Astrocyte (in vitro differentiated cells and primary cell): Measurements from ENCODE around the gene BTBD2. TPM values are rescaled to one million over a fixed set of nuclear protein-coding genes. Genes with fewer than 3 reads are reported as not detected.

ENCODE experiments used
- DNase-seq: peaks from one replicate; pipeline ENCODE4 v3.0.0-alpha.2; 2010; ENCODE audit warnings: low read depth
- FAIRE-seq: peaks from 2 replicates; lab custom pipeline; 2011; peaks lifted over from hg19 to GRCh38; lab: Jason Lieb, UNC
- H2AFZ ChIP-seq: 2 replicates; pipeline ENCODE4 v1.6.0; 2012; ENCODE audit warnings: low read depth, low read length, inconsistent platforms
- H3K27ac ChIP-seq: 2 replicates; pipeline ENCODE4 v1.5.1; 2011; ENCODE audit warnings: low read depth, low read length, inconsistent platforms
- H3K27me3 ChIP-seq: 2 replicates; pipeline ENCODE4 v1.6.0; 2011; ENCODE audit warnings: low read length, inconsistent platforms; ENCODE audit not compliant: insufficient read depth
- H3K36me3 ChIP-seq: 2 replicates; pipeline ENCODE4 v1.5.1; 2011; ENCODE audit warnings: low read length, inconsistent platforms; ENCODE audit not compliant: insufficient read depth
- H3K4me1 ChIP-seq: 2 replicates; pipeline ENCODE4 v1.5.1; 2011; ENCODE audit warnings: low read length, inconsistent platforms; ENCODE audit not compliant: insufficient read depth
- H3K4me2 ChIP-seq: 2 replicates; pipeline ENCODE4 v1.6.0; 2012; ENCODE audit warnings: low read length, inconsistent platforms
- H3K4me3 ChIP-seq: 2 replicates; pipeline ENCODE4 v1.5.1; 2011; ENCODE audit warnings: low read depth, mild to moderate bottlenecking, low read length, inconsistent platforms; ENCODE audit not compliant: insufficient read depth
- H3K79me2 ChIP-seq: 2 replicates; pipeline ENCODE4 v1.6.0; 2012; ENCODE audit warnings: mild to moderate bottlenecking, low read length, inconsistent platforms; ENCODE audit not compliant: insufficient read depth
- H3K9ac ChIP-seq: 2 replicates; pipeline ENCODE4 v1.6.0; 2012; ENCODE audit warnings: mild to moderate bottlenecking, low read length, inconsistent platforms
- H3K9me3 ChIP-seq: 2 replicates; pipeline ENCODE4 v1.5.1; 2012; ENCODE audit warnings: low read depth, mild to moderate bottlenecking, low read length, inconsistent platforms; ENCODE audit not compliant: insufficient read depth
- H4K20me1 ChIP-seq: 2 replicates; pipeline ENCODE4 v1.6.0; 2012; ENCODE audit warnings: low read length, inconsistent platforms; ENCODE audit not compliant: insufficient read depth
- H3K27ac Mint-ChIP-seq: one replicate; pipeline ENCODE4 v1.8.0; 2021; ENCODE audit warnings: mild to moderate bottlenecking, mixed read lengths; ENCODE audit not compliant: unreplicated experiment
- H3K27me3 Mint-ChIP-seq: one replicate; pipeline ENCODE4 v1.8.0; 2021; ENCODE audit warnings: low read depth, mixed read lengths; ENCODE audit not compliant: unreplicated experiment
- H3K36me3 Mint-ChIP-seq: one replicate; pipeline ENCODE4 v1.8.0; 2021; ENCODE audit warnings: low read depth, mixed read lengths; ENCODE audit not compliant: unreplicated experiment
- H3K4me1 Mint-ChIP-seq: one replicate; pipeline ENCODE4 v1.8.0; 2021; ENCODE audit warnings: low read depth, mixed read lengths; ENCODE audit not compliant: unreplicated experiment
- H3K4me3 Mint-ChIP-seq: one replicate; pipeline ENCODE4 v1.8.0; 2021; ENCODE audit warnings: mild to moderate bottlenecking, moderate library complexity, mixed read lengths; ENCODE audit not compliant: unreplicated experiment
- H3K9me3 Mint-ChIP-seq: one replicate; pipeline ENCODE4 v1.8.0; 2021; ENCODE audit warnings: mild to moderate bottlenecking, mixed read lengths; ENCODE audit not compliant: unreplicated experiment
- EZH2 ChIP-seq: IDR thresholded peaks from 2 replicates; pipeline ENCODE4 v1.6.1; 2012; ENCODE audit warnings: mild to moderate bottlenecking, low read length, inconsistent platforms; ENCODE audit not compliant: insufficient read depth
- total RNA-seq: library from RNA; stranded (reverse); gene quantifications from 2 replicates; pipeline ENCODE4 v1.2.1, GENCODE V29; 2021
- TF ChIP-seq, protein P1 (sequence below): IDR thresholded peaks from 2 replicates; pipeline ENCODE4 v1.5.1; 2011; ENCODE audit warnings: low read depth, mild to moderate bottlenecking, inconsistent platforms, low read length, moderate library complexity; ENCODE audit not compliant: insufficient read depth

Gene BTBD2
- total RNA-seq, 1 donor from 2014 or later: 53.7 TPM

DNA sequence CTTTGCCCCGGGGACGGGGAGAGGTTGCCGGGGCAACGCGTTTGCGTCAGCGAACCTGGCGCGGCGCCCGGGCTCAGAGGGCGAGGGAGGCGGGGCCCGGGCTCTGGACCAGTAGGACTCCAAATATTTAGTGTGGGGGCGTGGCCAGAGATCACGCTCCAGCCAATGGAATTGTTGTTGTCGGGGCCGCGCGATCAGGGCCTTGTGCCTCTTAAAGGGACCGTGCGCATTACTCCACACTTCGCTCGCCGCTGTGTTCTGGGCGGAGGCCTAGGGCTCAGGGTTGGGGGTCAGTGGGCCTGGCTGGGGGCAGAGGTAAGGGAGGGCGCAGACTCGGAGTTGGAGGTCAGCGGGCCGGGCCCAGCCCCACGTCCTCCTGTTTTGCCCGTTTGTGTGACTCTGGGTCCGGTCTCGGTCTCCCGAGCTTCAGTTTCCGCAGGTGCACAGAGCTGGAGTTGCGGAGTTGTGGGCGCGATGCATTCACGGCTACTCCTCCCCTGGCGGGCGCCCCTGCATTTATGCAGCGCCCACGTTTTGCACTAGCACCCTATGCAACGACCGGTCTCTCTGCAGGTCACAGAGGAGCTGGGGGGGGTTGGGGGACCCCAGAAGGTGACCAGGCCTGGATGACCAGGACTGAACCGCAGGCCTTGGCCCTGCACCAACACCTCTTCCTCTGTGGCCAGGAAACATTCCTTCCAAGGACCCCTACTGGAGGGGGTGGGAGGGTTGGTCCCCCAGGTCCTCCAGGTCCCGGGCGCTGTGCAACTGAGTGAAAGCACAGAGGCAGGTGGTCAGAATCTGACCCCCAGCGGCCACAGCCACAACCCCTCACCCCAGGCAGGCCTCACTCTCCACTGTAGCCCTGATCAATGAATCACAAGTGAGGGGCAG is 46.2 kb upstream of the BTBD2 start:
- no peaks in the 10 kb centered on the region for H3K9me3 ChIP-seq
- DNase-seq: peak; percentile 91
- peak overlapping the region; percentile 94 for H2AFZ ChIP-seq
- Mint-ChIP-seq H3K9me3 (no peaks in the 10 kb centered on the region), H3K36me3 (peaks cover 2% of the 10 kb centered on the region), H3K4me3 (peak overlapping the region; percentile 84), H3K27me3 (no peaks in the 10 kb centered on the region), H3K27ac (peak overlapping the region; percentile 92), H3K4me1 (peaks cover 15% of the 10 kb centered on the region)
- H3K27me3 ChIP-seq: no peaks in the 10 kb centered on the region
- peak overlapping the region; percentile 99 for H3K4me2 ChIP-seq
- peak overlapping the region; percentile 92 for H3K27ac ChIP-seq
- no peaks in the 10 kb centered on the region for H3K79me2 ChIP-seq
- peak overlapping the region; percentile 74 for H3K4me3 ChIP-seq
- peak; percentile 32 for FAIRE-seq
- H3K9ac ChIP-seq: peak overlapping the region; percentile 86
- no peak for TF ChIP-seq EZH2
- TF ChIP-seq, protein P1, sequence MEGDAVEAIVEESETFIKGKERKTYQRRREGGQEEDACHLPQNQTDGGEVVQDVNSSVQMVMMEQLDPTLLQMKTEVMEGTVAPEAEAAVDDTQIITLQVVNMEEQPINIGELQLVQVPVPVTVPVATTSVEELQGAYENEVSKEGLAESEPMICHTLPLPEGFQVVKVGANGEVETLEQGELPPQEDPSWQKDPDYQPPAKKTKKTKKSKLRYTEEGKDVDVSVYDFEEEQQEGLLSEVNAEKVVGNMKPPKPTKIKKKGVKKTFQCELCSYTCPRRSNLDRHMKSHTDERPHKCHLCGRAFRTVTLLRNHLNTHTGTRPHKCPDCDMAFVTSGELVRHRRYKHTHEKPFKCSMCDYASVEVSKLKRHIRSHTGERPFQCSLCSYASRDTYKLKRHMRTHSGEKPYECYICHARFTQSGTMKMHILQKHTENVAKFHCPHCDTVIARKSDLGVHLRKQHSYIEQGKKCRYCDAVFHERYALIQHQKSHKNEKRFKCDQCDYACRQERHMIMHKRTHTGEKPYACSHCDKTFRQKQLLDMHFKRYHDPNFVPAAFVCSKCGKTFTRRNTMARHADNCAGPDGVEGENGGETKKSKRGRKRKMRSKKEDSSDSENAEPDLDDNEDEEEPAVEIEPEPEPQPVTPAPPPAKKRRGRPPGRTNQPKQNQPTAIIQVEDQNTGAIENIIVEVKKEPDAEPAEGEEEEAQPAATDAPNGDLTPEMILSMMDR: no peak
- H3K4me1 ChIP-seq: peaks cover 31% of the 10 kb centered on the region
- no peaks in the 10 kb centered on the region for H3K36me3 ChIP-seq
- H4K20me1 ChIP-seq: no peaks in the 10 kb centered on the region

DNA sequence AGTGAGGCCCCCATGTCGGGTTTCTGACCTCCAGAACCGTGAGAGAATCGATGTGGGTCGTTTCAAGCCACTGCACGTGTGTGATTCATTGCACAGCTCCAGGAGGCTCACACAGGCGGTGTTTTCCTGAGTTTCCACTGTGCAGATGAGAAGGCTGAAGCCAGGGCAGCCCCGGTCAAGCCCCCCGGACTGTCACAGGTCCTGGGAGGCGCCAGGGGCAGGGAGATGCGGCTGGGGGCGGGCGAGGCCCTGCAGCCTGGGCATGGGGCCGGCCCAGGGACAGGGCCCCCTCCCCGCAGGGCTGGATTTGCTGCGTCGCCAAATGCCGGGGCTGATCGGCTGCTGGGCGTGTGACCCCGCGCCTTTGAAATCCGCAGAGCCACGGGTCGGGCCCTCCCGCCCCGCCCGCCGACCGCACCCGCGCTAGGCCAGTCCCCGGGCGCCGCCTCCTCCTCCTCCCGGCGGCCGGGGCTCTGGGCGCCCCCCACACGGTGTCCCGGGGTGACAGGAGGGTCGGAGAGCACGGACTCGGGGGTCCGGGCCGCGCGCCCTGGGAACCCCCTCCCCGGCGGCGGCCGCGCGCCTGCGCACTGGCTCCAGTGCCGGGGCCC is 45.5 kb upstream of the BTBD2 start:
- H3K4me1 ChIP-seq: peaks cover 35% of the 10 kb centered on the region

More for the DNA sequence above, 45.5 kb upstream of the BTBD2 start:
- DNase-seq (peak; percentile 51), FAIRE-seq (no peak)
- TF ChIP-seq, protein P1: no peak
- TF ChIP-seq EZH2: no peak
- Histone ChIP-seq H3K9me3 (no peaks in the 10 kb centered on the region), H3K79me2 (no peaks in the 10 kb centered on the region), H2AFZ (peak overlapping the region; percentile 56), H3K27ac (peak overlapping the region; percentile 92), H3K4me2 (peak overlapping the region; percentile 99), H3K9ac (peak overlapping the region; percentile 86), H3K36me3 (no peaks in the 10 kb centered on the region), H3K4me3 (peak overlapping the region; percentile 53), H4K20me1 (no peaks in the 10 kb centered on the region), H3K27me3 (no peaks in the 10 kb centered on the region)
- peak overlapping the region; percentile 97 for H3K27ac Mint-ChIP-seq
- peak overlapping the region; percentile 79 for H3K4me3 Mint-ChIP-seq
- H3K36me3 Mint-ChIP-seq: peaks cover 2% of the 10 kb centered on the region
- H3K4me1 Mint-ChIP-seq: peaks cover 15% of the 10 kb centered on the region
- H3K9me3 Mint-ChIP-seq: no peaks in the 10 kb centered on the region
- H3K27me3 Mint-ChIP-seq: no peaks in the 10 kb centered on the region
